GM21737 (cell line): ENCODE measurements around the gene ZNF446.
"Not testable (repeated sequence)": the region's sequence is repeated elsewhere in the genome, so short reads cannot be mapped to it uniquely, and the experiment has no call there.

Experiments
- ATAC-seq: cut with Tn5 transposase; IDR thresholded peaks from one replicate; pipeline ENCODE4 v1.9.1; 2021; ENCODE audit warnings: mild to moderate bottlenecking, moderate library complexity; ENCODE audit not compliant: unreplicated experiment

Gene ZNF446

DNA sequence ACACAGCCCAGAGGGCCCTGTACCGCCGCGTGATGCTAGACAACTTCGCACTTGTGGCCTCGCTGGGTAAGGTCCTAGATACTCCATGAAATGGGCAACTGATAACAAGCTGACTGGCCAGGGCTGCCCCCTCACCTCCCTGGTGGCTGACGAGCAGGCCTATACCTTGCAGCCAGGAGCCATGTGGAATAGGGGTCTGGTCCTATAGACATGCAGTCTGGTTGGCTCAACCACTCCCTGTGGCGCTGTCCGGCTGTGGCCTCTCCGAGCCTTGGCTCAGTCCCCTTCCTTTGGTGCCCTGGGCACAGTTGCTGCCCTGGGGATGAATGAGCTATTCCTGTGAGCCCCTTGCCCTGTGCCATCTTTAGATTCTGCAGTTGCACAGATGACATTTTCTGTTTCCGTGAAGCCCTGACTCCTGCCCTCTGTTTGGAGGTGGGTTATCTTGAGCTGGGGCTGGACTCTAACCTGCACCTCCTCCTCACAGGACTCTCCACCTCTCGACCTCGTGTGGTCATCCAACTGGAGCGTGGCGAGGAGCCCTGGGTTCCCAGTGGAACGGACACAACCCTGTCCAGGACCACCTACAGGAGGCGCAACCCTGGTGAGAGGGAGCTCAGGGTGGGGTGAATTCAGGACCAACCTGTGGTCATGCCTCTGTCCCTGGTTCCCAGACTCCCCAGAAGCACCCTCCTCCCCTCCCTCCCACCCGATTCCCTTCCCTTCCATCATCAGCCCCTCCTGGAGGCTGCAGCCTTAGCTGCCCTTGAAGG lies 6.7 kb upstream of the ZNF446 start:
- no peak for ATAC-seq

DNA sequence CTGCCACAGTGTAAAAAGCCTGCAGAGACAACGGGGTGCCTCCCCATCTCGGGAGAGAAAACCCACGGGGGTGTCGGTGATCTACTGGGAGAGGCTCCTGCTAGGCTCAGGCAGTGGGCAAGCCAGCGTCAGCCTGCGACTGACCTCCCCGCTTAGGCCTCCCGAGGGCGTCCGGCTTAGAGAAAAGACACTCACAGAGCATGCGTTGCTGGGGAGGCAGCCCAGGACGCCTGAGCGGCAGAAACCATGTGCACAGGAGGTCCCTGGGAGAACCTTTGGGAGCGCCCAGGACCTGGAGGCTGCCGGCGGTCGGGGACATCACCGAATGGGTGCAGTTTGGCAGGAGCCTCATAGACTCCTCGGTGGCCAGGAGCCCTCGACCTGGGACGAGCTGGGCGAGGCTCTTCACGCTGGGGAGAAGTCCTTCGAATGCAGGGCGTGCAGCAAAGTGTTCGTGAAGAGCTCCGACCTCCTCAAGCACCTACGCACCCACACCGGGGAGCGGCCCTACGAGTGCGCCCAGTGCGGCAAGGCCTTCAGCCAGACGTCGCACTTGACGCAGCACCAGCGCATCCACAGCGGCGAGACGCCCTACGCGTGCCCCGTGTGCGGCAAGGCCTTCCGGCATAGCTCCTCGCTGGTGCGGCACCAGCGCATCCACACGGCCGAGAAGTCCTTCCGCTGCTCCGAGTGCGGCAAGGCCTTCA lies 5.2 kb upstream of the ZNF446 start:
- not testable (repeated sequence) for ATAC-seq

DNA sequence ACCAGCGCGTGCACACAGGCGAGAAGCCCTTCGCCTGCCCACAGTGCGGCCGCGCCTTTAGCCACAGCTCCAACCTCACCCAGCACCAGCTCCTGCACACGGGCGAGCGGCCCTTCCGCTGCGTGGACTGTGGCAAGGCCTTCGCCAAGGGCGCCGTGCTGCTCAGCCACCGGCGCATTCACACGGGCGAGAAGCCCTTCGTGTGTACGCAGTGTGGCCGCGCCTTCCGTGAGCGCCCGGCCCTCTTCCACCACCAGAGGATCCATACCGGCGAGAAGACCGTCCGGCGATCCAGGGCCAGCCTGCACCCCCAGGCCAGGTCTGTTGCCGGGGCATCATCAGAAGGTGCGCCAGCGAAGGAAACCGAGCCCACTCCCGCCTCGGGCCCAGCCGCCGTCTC lies 4.4 kb upstream of the ZNF446 start:
- no peak for ATAC-seq

DNA sequence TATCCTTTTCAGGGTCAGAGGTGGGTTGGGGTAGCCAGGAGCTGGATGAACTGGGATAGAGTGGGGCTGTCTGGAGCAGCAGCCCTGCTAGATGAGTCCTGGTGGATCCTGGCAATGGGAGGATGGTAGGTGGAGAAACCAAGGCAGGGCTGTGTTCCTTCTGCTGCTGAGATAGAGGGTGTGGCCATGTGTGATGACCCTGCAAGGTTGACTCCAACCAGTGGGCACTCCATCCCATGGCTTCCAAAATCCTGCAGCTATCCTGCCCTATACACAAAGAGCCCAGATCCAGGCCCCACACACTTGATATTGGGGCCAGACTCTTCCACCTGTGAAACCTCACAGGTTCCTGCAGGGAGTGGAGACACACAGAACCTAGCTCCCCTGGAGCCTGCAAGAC lies 2.4 kb upstream of the ZNF446 start:
- ATAC-seq: no peak

DNA sequence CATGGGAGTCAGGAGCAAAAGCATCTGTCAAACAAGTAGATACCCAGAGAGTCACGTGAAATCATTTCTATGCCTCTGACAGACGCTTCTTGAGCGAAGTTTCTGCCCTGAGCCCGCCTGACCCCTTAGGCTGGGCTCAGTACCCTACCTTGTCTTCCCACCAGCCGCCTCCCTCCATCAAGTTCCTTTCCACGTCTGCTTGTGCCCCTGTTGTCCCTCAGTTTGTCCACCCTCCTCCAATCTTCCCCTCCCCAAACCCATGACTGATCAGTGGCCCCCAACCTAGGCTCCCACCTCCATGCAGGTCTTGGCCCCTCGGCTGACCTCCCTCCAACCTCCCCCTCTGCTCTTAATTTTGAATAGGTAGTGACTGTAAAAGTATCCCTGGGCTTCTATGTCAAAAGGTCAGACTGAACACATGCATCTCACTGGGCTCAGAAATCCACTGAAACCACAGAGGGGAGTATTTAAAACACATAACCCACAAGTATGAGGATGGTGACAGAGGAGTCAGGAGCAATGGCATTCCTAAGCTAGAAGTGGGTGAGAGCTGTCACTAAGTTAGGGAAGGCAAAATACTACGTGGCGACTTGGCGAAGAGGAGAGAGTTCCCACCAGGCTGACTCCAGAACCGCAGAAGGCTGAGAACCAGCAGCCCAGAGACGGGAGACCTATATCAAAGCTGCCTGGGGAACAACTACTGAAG lies 1.7 kb upstream of the ZNF446 start:
- no peak for ATAC-seq

DNA sequence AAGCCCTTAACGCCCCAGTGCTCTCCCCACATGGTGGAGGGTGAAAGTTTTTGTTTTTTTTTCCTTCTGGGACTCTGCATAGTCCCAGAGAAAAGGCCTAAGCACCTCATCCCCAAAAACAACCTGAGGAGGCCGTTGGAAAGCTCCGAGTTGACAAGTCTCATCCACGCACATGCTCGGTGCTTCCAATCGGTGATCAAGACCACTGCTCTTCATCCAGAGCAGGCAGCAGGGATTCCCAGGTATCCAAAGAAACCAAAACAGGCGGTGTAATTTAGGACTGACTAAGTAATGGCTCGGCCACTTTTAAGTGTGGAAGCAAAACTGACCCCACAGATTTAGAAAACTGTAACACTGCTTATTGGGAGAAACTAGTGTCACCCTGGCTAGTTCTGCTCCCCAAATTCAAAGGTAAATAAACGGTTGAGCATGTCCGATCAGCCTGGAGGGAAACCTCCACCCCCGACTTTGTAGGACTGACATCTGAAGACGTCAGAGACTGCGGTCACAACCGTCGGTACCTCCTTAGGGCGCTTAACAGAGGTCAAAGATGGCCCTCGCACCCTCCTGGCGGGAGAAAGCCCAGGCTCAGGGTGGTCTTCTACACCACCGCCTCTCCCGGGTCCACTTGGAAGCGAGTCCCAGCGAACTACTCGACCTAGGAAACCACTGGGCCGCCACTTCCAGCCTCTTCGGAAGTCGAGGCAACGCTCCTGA lies 997 bp upstream of the ZNF446 start:
- no peak for ATAC-seq

DNA sequence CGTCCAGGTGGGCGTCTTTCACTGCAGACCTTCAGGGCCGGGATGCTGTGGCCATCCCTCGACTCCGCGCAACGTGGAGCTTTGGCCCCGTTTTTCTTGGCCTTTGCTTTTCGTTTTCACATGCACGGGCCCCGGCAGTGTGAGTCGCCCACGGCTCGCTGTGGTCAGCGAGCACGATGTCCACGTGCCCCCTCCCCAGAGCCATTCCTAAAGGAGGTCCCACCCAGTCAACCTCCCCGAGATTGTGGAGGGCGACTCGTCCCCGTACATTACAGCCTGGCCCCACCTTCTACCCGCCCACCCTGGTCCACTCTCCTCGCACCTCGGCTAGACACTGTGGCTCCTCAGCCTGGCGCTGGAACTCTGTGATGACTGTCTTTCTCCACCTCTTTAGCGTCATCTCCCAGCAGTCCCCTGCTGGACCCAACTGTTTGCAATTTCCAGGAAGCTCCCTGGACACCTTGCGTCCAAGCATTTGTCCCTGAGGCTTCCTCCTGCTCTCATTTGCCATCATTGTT lies 405 bp downstream of the ZNF446 start:
- ATAC-seq: no peak

DNA sequence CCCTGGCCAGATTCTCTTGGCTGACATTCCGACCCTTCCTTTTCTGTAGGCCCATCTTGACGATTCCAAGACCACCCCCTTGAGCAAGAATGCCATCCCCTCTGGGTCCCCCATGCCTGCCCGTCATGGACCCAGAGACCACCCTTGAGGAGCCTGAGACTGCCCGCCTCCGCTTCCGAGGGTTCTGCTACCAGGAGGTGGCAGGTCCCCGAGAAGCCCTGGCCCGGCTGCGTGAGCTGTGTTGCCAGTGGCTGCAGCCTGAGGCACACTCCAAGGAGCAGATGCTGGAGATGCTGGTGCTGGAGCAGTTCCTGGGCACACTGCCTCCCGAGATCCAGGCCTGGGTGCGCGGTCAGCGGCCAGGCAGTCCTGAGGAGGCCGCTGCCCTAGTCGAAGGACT lies 978 bp downstream of the ZNF446 start:
- ATAC-seq: no peak

DNA sequence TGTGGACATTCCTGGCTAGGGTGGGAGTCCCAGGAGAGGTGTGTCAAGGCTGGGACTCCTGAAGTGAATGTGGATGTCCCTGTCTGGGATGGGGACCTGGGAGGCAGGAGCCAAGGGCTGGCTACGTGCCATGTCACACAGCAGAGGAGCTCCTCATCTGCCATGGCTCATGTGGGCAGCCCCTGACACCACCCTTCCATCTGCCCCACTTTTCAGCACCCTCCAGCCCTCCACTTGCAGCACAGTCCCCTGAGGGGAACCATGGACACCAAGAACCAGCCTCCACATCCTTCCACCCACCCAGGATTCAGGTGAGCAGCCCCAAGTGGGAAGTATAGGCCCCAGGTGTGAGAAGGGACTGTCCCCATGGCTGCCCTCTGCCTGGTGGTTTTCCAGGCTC lies 1.7 kb downstream of the ZNF446 start:
- no peak for ATAC-seq

DNA sequence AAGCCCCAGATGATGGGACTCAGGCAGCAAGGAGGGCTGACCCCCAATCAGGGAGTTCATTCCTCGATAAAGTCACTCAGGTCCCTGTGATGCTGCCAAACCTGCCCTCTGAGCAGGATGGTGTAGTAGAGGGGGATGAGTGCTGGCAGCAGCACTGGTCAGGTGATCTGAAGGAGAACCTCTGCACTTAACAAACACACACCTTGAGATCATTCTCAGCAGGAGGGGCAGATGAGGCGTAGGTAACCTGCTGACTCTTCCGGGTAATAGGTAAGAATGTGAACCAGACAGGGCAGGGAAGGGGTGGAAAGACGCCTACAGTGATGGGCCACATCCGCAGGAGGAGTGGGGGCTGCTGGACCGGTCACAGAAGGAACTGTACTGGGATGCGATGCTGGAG lies 3.2 kb downstream of the ZNF446 start:
- no peak for ATAC-seq

DNA sequence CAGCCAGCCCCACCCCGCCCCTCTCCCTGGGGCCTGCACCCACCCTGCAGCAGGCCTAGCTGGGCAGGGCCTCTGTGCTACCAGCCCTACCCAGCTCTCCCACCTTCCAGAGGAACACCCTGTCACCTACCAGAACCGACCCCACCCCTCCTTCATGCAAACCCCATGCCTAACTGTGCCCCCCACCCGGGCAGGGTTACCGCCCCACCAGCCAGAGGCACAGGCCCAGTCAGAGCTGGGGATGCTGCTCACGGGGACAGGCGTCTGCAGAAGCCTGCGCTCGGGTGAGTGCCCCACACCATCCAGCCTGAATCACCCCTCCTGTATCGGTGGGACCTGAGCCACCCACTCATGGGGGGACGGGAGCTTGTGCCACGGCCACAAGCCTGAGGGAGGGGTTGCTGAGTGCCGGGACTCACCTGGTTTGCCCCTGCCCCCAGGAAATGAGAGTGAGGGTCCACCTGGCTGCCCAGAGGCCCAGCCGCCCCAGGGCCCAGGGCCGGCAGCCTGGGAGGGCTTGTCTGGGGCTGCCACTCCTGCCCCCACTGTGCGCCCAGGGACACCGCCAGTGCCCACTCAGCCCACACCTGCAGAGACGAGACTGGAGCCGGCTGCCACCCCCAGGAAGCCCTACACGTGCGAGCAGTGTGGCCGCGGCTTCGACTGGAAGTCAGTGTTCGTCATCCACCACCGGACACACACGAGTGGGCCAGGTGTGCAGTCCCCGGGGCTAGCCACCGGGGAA lies 3.8 kb downstream of the ZNF446 start:
- no peak for ATAC-seq

DNA sequence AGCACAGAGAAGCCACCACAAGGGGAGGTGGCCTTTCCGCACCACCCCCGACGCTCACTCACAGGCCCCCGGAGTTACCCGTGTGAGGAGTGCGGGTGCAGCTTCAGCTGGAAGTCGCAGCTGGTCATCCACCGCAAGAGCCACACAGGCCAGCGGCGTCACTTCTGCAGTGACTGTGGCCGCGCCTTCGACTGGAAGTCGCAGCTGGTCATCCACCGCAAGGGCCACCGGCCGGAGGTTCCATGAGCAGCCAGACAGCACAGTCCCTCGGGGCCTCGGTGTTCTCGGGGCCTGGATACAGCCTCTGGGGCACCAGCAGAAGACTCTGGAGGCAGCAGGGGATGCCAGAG lies 4.3 kb downstream of the ZNF446 start:
- no peak for ATAC-seq

DNA sequence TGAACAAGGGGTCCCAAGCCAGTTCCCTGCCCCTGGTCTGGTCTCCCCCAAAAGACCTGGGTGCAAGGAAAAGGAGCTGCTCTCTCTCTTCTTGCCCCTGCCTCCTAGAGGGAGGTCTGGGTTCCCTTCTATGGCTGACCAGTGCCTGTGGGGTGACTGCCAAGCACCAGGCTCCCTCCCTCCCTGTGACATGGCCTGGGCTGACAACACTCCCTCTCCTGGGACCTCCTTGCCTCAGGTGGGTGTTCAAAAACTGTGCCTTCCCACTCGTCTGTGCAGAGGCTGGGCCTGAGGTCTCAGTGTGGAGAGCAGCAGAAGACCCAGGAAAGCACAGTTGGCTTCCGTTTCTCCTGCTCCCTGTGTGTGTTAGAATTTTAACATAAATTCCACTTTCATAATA lies 4.7 kb downstream of the ZNF446 start:
- ATAC-seq: no peak

DNA sequence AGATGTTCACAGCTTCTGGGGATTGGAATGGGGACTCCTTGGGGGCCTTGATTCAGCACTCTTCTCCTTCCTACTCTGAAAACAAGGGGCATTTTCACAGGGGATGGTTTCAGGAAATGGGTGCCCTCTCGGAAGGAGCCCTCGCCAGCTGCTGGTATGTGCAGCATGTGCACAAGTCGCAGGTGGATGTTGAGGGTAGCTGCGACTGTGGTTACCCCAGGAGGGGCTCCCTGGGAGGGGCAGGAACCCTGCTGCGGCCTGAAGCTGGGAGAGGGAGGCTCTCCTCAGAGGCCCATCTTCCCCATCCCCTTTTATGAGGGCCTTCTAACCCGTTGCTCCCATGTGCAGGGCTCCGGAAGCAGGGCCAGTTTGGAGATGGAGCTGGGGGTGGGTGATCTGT lies 6.2 kb downstream of the ZNF446 start:
- ATAC-seq: no peak

DNA sequence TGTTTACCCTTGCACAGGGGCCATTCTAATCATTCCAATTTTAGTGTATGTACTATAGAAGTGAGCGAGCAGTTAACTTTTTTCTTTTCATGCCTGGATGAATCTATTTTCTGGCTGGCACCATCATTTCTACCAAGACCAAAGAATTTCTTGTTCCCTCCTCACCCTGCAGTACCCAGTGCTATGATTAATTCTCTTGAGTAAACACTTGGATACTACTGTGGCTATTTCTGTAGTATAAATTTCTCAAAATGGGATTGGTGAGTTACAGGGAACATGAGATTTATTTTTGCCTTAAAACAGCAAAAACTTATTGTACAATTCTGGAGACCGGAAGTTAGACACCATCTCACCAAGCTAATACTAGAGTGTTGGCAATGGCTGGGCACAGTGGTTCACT lies 7.6 kb downstream of the ZNF446 start:
- ATAC-seq: no peak

DNA sequence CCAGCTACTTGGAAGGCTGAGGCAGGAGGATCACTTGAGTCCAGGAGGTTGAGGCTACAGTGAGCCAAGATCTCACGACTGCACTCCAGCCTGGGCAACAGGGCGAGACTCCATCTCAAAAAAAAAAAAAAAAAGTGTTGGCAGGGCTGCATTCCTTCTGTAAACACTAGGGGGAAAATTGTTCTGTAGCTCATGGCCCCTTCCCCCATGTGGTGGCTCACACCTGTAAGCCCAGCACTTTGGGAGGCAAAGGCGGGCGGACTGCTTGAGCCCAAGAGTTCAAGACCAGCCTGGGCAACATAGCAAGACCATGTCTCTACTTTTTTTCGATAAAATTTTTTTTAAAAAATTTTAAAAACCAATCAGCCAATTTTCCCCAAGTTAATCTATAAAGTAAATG lies 8.2 kb downstream of the ZNF446 start:
- not testable (repeated sequence) for ATAC-seq

DNA sequence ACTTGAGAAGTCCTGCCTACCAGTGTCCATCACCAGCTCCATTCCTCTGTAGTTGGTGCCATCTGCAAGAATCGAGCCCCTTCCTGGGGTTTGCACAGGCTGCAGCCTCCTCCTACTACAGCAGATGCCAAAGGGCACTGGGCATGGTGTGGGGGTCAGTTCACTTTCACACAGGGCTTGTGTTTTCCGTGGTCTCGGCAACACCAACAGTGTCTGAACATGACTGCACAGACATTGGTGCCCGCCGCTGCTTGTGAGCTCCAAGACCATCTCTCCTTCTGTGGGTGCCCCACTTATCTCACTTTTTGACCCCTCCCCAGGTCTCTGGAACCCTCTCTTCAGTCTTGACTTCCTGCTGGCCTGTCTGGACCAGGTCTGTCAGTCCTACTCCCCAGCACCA lies 15.2 kb downstream of the ZNF446 start:
- ATAC-seq: no peak

DNA sequence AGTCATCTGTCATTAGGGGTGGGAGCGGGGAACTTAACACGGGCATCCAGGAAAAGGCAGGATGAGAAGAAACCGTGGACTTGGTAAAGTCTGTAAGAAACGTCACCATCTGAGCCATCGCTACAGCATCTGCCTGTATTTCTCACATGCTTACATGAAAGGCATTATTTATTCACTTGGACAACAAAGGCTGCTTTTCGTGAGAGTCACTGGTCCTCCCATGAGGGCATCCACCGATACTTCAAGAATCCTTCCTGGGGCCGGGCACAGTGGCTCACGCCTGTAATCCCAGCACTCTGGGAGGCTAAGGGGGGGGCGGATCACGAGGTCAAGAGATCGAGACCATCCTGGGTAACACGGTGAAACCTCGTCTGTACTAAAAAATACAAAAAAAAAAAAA lies 16.1 kb downstream of the ZNF446 start:
- ATAC-seq: no peak

DNA sequence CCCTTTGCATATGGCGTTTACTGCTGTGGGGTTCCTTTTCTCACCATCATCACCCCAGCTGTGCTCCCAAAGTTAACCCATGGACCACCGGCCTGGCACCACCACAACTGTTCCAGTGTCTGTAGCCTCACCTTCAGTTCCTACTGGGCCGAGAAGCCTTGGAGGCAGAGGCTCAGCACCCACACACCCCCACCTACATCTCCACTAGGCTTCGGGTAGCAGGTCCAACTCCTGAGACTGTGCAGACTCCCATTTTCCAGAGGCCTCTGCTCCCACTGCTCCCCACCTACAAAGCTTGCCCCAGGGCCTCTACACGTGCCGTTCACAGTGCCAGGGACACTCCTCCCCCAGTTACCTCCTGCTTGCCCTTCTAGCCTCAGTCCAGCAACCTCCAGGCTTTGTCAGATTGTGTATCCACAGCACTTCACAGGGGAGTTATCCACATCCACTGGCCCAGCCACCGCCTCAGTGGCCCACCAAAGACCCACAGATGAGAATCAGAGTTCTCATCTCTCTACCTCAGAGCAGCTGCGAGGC lies 21.6 kb downstream of the ZNF446 start:
- no peak for ATAC-seq

DNA sequence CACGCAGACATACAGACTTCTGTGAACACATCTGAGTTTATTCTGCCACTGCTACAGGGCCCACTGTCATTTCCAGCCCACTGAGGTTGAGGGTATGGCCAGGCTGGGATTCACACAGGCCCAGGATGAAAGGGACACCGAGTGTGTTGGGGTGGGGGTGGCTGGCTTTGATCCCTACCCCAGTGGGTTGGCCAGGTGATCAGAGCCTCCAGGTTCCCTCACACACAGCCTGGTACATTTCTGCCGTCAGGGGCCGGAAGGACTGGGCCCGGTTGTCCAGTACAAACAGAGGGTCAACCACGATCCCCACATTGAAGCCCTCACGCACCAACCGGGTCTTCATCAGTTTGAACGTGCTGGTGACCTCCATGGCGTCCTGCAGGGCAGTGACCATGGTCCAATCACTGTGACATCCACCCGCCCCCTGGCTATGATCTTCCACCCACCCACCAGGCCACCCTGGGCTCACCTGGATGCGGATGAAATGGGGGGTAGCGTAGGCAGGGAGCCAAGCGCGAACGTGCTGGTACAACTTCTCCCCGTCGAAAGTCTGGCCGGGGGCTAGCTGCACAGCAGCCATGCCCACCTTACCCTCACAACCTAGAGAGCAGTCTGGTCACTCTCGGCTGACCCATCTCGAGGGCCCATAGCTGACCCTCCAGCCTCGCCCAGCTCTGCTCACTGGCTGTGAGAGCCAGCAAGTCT lies 22.3 kb downstream of the ZNF446 start:
- ATAC-seq: no peak
